PC-3 (cell line): ENCODE measurements around the gene MPST. TPM values are rescaled to one million over a fixed set of nuclear protein-coding genes. Genes with fewer than 3 reads are reported as not detected.

Source experiments
- ATAC-seq: fragments of 200-7000 bp; cut with Tn5 transposase; 2 replicates; pipeline ENCODE4 v1.9.1; 2020; ENCODE audit warnings: mild to moderate bottlenecking, moderate library complexity
- BruUV-seq: library from RNA; stranded (reverse); fragments of 400-500 nt; replicated peaks from 2 replicates; lab custom pipeline; 2021; lab: Mats Ljungman, UMichigan
- CTCF ChIA-PET: fragments of 300-600 bp; sonication (Branson Sonifier 250); formaldehyde crosslinking; loops from one replicate; lab custom pipeline; 2022; ENCODE audit warnings: antibody characterized with exemption; lab: Charles Lee
- POLR2A ChIA-PET: fragments of 300-600 bp; sonication (Branson Sonifier 250); formaldehyde crosslinking; loops from one replicate; lab custom pipeline; 2022; ENCODE audit warnings: antibody characterized with exemption; ENCODE audit not compliant: unreplicated experiment; lab: Charles Lee
- DNase-seq: peaks from one replicate; pipeline ENCODE4 v3.0.0-alpha.2; 2015
- H2AFZ ChIP-seq: fragments of 300-600 bp; sonication (generic); 2 replicates; pipeline ENCODE4 v1.6.0; 2016; ENCODE audit warnings: antibody characterized with exemption, low read length
- H3F3A ChIP-seq: fragments of 300-600 bp; sonication (generic); one replicate; pipeline ENCODE4 v1.6.0; 2017; ENCODE audit warnings: antibody characterized with exemption, low read length, control low read depth, mild to moderate bottlenecking; ENCODE audit not compliant: unreplicated experiment
- H3K27ac ChIP-seq: fragments of 300-600 bp; sonication (generic); 2 replicates; pipeline ENCODE4 v1.5.1; 2016; ENCODE audit warnings: mild to moderate bottlenecking, low read length
- H3K27me3 ChIP-seq: fragments of 300-600 bp; sonication (generic); 2 replicates; pipeline ENCODE4 v1.6.1; 2016; ENCODE audit warnings: low read length, mixed read lengths
- H3K36me3 ChIP-seq: fragments of 300-600 bp; sonication (generic); 2 replicates; pipeline ENCODE4 v1.6.1; 2016; ENCODE audit warnings: low read depth, mixed run types, low read length, mixed read lengths
- H3K4me1 ChIP-seq: fragments of 300-600 bp; sonication (generic); 2 replicates; pipeline ENCODE4 v1.5.1; 2016; ENCODE audit warnings: low read length; ENCODE audit not compliant: insufficient read depth
- H3K4me2 ChIP-seq: fragments of 300-600 bp; sonication (generic); 2 replicates; pipeline ENCODE4 v1.6.0; 2016; ENCODE audit warnings: low read length
- H3K4me3 ChIP-seq: fragments of 300-600 bp; sonication (generic); 2 replicates; pipeline ENCODE4 v1.5.1; 2016; ENCODE audit warnings: mild to moderate bottlenecking, low read length, mixed read lengths
- H3K79me2 ChIP-seq: fragments of 300-600 bp; sonication (generic); 2 replicates; pipeline ENCODE4 v1.6.1; 2017; ENCODE audit warnings: low read length, mixed read lengths
- H3K9ac ChIP-seq: fragments of 300-600 bp; sonication (generic); 2 replicates; pipeline ENCODE4 v1.6.0; 2016; ENCODE audit warnings: mild to moderate bottlenecking, low read length
- H3K9me2 ChIP-seq: fragments of 300-600 bp; sonication (generic); replicated peaks from 2 replicates; pipeline ENCODE4 v1.6.1; 2016; ENCODE audit warnings: mixed run types, low read length, mixed read lengths
- H3K9me3 ChIP-seq: fragments of 300-600 bp; sonication (generic); 2 replicates; pipeline ENCODE4 v1.6.1; 2016; ENCODE audit warnings: low read length, mixed read lengths
- H4K20me1 ChIP-seq: fragments of 300-600 bp; sonication (generic); 2 replicates; pipeline ENCODE4 v1.6.1; 2016; ENCODE audit warnings: low read length, mixed read lengths
- EZH2 ChIP-seq: fragments of 300-600 bp; sonication (generic); IDR thresholded peaks from one replicate; pipeline ENCODE4 v1.6.1; 2017; ENCODE audit warnings: antibody characterized with exemption, mild to moderate bottlenecking, low read length; ENCODE audit not compliant: unreplicated experiment
- EZH2phosphoT487 ChIP-seq: fragments of 300-600 bp; sonication (generic); IDR thresholded peaks from 2 replicates; pipeline ENCODE4 v1.6.1; 2018; ENCODE audit warnings: mild to moderate bottlenecking, antibody characterized with exemption, low read length, borderline replicate concordance
- intact Hi-C: fragments of 100-400 bp; cut with micrococcal nuclease; formaldehyde crosslinking; loops from 2 replicates; pipeline ENCODE4 v1.9.0; 2023
- total RNA-seq: library from RNA; depleted of rRNA; stranded (reverse); fragments of >200 nt; gene quantifications from 2 replicates; pipeline ENCODE4 v1.2.3, GENCODE V29; 2014
- TF ChIP-seq, protein P1 (sequence below): fragments of 300-600 bp; sonication (generic); conservative IDR thresholded peaks from 2 replicates; pipeline ENCODE4 v1.5.1; 2017; ENCODE audit warnings: antibody characterized with exemption, low read depth, mild to moderate bottlenecking, low read length

MPST gene
- total RNA-seq, 1 experiment from 2014 or later = 97.0 TPM

DNA sequence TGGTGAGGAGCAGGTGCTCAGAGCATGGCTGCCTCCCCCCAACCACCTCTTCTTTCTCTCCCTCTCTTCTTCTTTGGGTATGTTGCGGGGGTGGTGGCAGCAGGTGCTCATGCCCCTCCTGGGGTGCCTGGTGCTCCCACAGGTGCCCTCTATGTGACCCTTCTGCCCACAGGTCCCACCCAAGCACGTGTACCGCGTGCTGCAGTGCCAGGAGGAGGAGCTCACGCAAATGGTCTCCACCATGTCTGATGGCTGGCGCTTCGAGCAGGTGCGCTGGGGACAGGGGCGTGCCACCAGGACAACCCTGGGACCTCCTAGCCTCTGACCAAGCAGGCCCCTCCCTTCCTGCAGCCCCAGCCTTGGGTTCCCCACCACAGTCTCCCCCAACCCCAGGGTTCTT lies 37.7 kb downstream of the MPST start:
- Histone ChIP-seq H3K9ac (no peak overlapping the region), H3K79me2 (no peaks in the 10 kb centered on the region), H3K27ac (no peak overlapping the region), H3K4me3 (no peak overlapping the region), H4K20me1 (no peaks in the 10 kb centered on the region), H2AFZ (no peak overlapping the region), H3K27me3 (no peaks in the 10 kb centered on the region), H3K36me3 (no peaks in the 10 kb centered on the region), H3K4me2 (no peak overlapping the region), H3F3A (no peaks in the 10 kb centered on the region), H3K9me3 (no peaks in the 10 kb centered on the region), H3K9me2 (no peaks in the 10 kb centered on the region), H3K4me1 (no peaks in the 10 kb centered on the region; the same call in 1 of the 2 replicates)
- ChIA-PET POLR2A (no interaction called here), CTCF (no interaction called here)
- DNase-seq (no peak), ATAC-seq (no peak)
- TF ChIP-seq EZH2phosphoT487 (no peak), EZH2 (no peak)
- TF ChIP-seq, protein P1, sequence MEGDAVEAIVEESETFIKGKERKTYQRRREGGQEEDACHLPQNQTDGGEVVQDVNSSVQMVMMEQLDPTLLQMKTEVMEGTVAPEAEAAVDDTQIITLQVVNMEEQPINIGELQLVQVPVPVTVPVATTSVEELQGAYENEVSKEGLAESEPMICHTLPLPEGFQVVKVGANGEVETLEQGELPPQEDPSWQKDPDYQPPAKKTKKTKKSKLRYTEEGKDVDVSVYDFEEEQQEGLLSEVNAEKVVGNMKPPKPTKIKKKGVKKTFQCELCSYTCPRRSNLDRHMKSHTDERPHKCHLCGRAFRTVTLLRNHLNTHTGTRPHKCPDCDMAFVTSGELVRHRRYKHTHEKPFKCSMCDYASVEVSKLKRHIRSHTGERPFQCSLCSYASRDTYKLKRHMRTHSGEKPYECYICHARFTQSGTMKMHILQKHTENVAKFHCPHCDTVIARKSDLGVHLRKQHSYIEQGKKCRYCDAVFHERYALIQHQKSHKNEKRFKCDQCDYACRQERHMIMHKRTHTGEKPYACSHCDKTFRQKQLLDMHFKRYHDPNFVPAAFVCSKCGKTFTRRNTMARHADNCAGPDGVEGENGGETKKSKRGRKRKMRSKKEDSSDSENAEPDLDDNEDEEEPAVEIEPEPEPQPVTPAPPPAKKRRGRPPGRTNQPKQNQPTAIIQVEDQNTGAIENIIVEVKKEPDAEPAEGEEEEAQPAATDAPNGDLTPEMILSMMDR = no peak
- intact Hi-C loops = no loop called here
- BruUV-seq = no TSS peak

DNA sequence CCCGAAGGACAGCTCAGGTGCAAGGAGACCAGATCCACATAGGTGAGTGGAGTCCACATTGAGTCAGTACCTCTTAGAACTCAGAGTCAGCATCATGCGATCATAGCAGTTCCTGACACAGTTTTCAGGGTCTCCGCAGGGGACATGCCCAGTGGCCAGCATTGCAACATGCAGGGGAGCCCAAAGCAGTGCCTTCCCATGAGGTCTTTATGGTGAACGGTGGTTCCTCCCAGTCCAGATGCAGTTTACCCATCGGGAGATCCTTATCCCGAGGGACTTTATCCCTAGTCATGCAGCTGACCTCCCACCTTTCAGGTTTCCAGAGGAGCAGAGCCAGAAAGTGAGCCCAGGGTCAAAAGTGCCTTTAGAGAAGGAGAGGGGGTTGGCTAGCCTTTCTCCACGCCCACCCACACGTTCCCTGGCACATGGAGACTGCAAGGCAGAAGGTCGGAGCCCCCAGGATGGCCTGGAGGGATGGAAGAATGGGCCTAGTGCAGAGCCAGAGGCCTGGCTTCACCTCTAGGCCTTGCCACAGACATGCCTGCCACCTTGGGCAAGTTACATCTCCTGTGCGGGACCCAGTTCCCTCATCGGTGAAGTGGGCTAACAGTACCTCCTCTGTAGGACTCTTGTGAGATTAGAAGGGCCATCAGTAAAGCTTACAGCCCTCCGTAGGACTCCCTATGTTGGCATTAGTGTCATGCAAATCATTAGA lies 38.4 kb downstream of the MPST start:
- BruUV-seq = no TSS peak
- Histone ChIP-seq H3K4me2 (no peak overlapping the region), H3K79me2 (no peaks in the 10 kb centered on the region), H3K4me3 (no peak overlapping the region), H2AFZ (no peak overlapping the region), H3K9me2 (no peaks in the 10 kb centered on the region), H3K27ac (no peak overlapping the region), H3K9me3 (no peaks in the 10 kb centered on the region), H3K27me3 (no peaks in the 10 kb centered on the region), H3K4me1 (no peaks in the 10 kb centered on the region), H3K9ac (no peak overlapping the region), H3K36me3 (no peaks in the 10 kb centered on the region), H3F3A (no peaks in the 10 kb centered on the region), H4K20me1 (no peaks in the 10 kb centered on the region)
- intact Hi-C loops = no loop called here
- DNase-seq (no peak), ATAC-seq (no peak)
- CTCF ChIA-PET = interaction anchor here (0.6 kb wide), 1 partner anchor 527 kb away, joined by 5 read pairs; no protein-coding TSS in a partner anchor
- POLR2A ChIA-PET = no interaction called here
- TF ChIP-seq, protein P1 = no peak

DNA sequence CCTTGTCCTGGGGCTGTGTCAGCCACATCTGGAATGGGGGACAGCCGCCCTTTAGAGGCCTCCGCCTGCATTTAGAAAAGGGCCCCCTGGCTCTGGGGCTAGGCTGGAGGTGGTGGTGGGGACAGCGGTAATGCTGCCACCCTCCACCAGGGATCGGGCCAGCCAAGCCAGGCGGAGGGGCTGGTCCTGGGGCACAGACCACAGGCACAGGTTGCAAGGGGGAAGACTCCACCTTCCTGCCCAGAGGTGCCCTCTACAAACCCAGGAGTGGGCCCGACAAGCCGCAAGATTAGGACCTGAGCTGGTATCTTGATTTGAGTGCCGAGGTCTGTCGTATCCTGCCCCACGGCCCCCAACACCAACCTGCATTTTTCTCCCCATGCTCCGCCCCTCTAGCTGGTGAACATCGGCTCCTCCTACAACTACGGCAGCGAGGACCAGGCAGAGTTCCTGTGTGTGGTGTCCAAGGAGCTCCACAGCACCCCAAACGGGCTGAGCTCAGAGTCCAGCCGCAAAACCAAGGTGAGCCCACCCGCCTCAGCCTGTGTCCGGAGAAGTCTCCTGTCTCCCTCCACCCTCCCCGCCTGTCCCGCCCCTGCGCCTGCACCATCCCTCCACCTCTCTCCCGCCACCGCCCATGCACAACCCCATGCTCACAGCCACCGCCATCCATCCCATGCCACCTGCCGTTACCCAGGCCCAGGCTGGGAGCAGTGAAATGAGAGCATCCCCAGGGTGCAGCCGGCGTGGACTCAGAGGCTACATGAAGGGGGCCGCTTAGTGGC lies 39.6 kb downstream of the MPST start:
- Histone ChIP-seq H3K4me1 (no peaks in the 10 kb centered on the region), H3K27ac (no peak overlapping the region), H3K9ac (no peak overlapping the region), H3K9me3 (no peaks in the 10 kb centered on the region), H3K4me3 (no peak overlapping the region), H4K20me1 (no peaks in the 10 kb centered on the region), H3K79me2 (no peaks in the 10 kb centered on the region), H3K4me2 (no peak overlapping the region), H3K9me2 (no peaks in the 10 kb centered on the region), H2AFZ (no peak overlapping the region), H3K27me3 (no peaks in the 10 kb centered on the region), H3K36me3 (no peaks in the 10 kb centered on the region), H3F3A (no peaks in the 10 kb centered on the region)
- DNase-seq = no peak
- ATAC-seq = no peak
- TF ChIP-seq, protein P1 = no peak
- TF ChIP-seq EZH2 = no peak
- no peak for TF ChIP-seq EZH2phosphoT487
- no TSS peak for BruUV-seq
- POLR2A ChIA-PET = no interaction called here
- intact Hi-C loops = no loop called here
- CTCF ChIA-PET = no interaction called here
